GM12864 (cell line): Measurements from ENCODE around the gene LTBP1.
A peak's percentile ranks its signal among the peaks of the same experiment; 100 is the strongest.
"Not testable (repeated sequence)": the region's sequence is repeated elsewhere in the genome, so short reads cannot be mapped to it uniquely, and the experiment has no call there.

Experiments used
- DNase-seq: peaks from one replicate; pipeline ENCODE4 v3.0.0-alpha.2; 2011; ENCODE audit warnings: low read depth
- H3K4me3 ChIP-seq: 2 replicates; pipeline ENCODE4 v1.5.1; 2011; ENCODE audit warnings: mild to moderate bottlenecking, low read depth, low read length, control low read depth
- CTCF ChIP-seq: IDR thresholded peaks from 2 replicates; pipeline ENCODE4 v1.5.1; 2011; ENCODE audit warnings: low read depth, mild to moderate bottlenecking, moderate library complexity, low read length, control low read depth, inconsistent platforms; ENCODE audit errors: missing control alignments

The LTBP1 gene

GRCh38 chr2:33437297-33437696 lies 490.5 kb downstream of the LTBP1 start:
- DNase-seq: no peak
- H3K4me3 ChIP-seq: no peak overlapping the region
- no peak for TF ChIP-seq CTCF

GRCh38 chr2:33437815-33438214 lies 491.1 kb downstream of the LTBP1 start:
- no peak for DNase-seq
- no peak overlapping the region for H3K4me3 ChIP-seq
- no peak for TF ChIP-seq CTCF

GRCh38 chr2:33441235-33441810 lies 494.6 kb downstream of the LTBP1 start:
- H3K4me3 ChIP-seq: no peak overlapping the region

DNA sequence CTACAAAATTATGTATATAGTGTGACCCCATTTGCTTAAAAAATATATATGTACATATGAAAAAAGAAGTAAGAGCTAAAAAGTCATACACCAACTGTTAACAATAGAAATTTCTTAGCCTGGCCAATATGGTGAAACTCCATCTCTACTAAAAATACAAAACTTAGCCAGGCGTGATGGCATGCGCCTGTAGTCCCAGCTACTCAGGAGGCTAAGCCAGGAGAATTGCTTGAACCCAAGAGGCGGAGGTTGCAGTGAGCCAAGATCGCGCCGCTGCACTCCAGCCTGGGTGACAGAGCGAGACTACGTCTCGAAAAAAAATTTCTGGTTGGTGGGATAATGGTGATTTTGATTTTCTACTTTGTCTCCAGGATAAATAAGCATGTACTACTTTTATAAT lies 495.3 kb downstream of the LTBP1 start:
- DNase-seq, H3K4me3 ChIP-seq: not testable (repeated sequence)

More at GRCh38 chr2:33441235-33441810, 494.6 kb downstream of the LTBP1 start:
- DNase-seq: no peak
- peak; percentile 71 for TF ChIP-seq CTCF

DNA sequence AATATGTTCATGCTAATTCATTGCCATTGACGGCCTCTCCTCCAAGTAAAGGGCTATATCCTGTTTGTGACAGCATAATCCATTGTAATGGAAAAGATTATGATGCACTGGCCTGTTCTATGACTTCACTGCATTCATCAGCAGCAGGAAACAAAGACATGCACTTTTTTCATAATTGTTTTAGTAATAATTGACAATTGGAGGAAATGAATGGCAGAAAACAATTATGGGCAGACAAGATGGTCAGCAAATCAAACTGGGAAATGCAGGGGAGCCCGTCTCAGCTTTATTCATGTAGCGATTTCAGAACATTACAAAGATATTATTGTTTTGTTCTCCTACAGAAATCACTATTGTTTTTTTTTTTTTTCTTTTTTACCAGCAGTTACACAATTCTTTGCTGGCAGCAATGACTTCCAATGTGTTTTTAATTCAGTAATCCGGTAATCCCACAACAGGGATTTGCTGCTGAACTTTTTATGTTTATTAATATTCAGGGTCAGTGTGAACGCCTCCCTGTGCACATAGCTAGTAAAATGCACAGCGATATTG lies 495.9 kb downstream of the LTBP1 start:
- DNase-seq: no peak
- H3K4me3 ChIP-seq: no peak overlapping the region
- no peak for TF ChIP-seq CTCF

GRCh38 chr2:33443274-33443829 lies 496.6 kb downstream of the LTBP1 start:
- no peak for DNase-seq
- H3K4me3 ChIP-seq: no peak overlapping the region
- no peak for TF ChIP-seq CTCF

- DNase-seq: no peak
- no peak for TF ChIP-seq CTCF
- no peak overlapping the region for H3K4me3 ChIP-seq
These were observed 498.2 kb downstream of the LTBP1 start for GRCh38 chr2:33444967-33445366.
